ENCODE measurements around the gene RTL9. TPM values are rescaled to one million over a fixed set of nuclear protein-coding genes. Genes with fewer than 3 reads are reported as not detected.

RTL9 gene
- total RNA-seq, 1 donor from 2014 or later, result 0.47 TPM

Other genes starting within 250 kb of the RTL9 start
- 15.6 to 17.8 TPM (median 16.6 TPM) in 3 replicates for gene AMMECR1, start 40.8 kb upstream of the RTL9 start, total RNA-seq